Neural cell (in vitro differentiated cells): ENCODE measurements around the gene FBLN2. TPM values are rescaled to one million over a fixed set of nuclear protein-coding genes. Genes with fewer than 3 reads are reported as not detected.

ENCODE experiments used
- H2AFZ ChIP-seq: fragments of 200-600, 300-800 bp; sonication (generic), shearing (Covaris generic); 2 replicates; pipeline ENCODE4 v1.6.0; 2014; ENCODE audit warnings: low read depth, mild to moderate bottlenecking, antibody characterized with exemption, low read length, moderate library complexity
- H3F3A ChIP-seq: fragments of 200-600 bp; shearing (Covaris generic); 2 replicates; pipeline ENCODE4 v1.6.1; 2016; ENCODE audit warnings: mild to moderate bottlenecking, moderate library complexity, mixed read lengths, antibody characterized with exemption, low read length; ENCODE audit not compliant: insufficient read depth, poor library complexity, severe bottlenecking
- H3K27ac ChIP-seq: fragments of 200-600, 300-800 bp; sonication (generic), shearing (Covaris generic); 2 replicates; pipeline ENCODE4 v1.5.1; 2014; ENCODE audit warnings: mild to moderate bottlenecking, low read length, moderate library complexity
- H3K27me3 ChIP-seq: fragments of 300-800, 200-600 bp; sonication (generic), shearing (Covaris generic); 2 replicates; pipeline ENCODE4 v1.6.0; 2014; ENCODE audit warnings: mild to moderate bottlenecking, low read depth, low read length, moderate library complexity; ENCODE audit not compliant: insufficient read depth
- H3K36me3 ChIP-seq: fragments of 300-800, 200-600 bp; sonication (generic), shearing (Covaris generic); 2 replicates; pipeline ENCODE4 v1.5.1; 2014; ENCODE audit warnings: mild to moderate bottlenecking, antibody characterized with exemption, low read length, moderate library complexity; ENCODE audit not compliant: insufficient read depth
- H3K4me2 ChIP-seq: fragments of 300-800, 200-600 bp; sonication (generic), shearing (Covaris generic); 2 replicates; pipeline ENCODE4 v1.6.0; 2014; ENCODE audit warnings: mild to moderate bottlenecking, low read length
- H3K4me3 ChIP-seq: fragments of 300-800, 200-600 bp; sonication (generic), shearing (Covaris generic); 2 replicates; pipeline ENCODE4 v1.5.1; 2014; ENCODE audit warnings: mild to moderate bottlenecking, low read length, moderate library complexity
- H3K79me2 ChIP-seq: fragments of 200-600 bp; shearing (Covaris generic); replicated peaks from 2 replicates; pipeline ENCODE4 v1.6.0; 2014; ENCODE audit warnings: mild to moderate bottlenecking, low read length, moderate library complexity; ENCODE audit not compliant: insufficient read depth
- H3K9ac ChIP-seq: fragments of 300-800, 200-600 bp; sonication (generic), shearing (Covaris generic); 2 replicates; pipeline ENCODE4 v1.6.1; 2016; ENCODE audit warnings: mild to moderate bottlenecking, low read length, mixed read lengths
- H3K9me2 ChIP-seq: fragments of 200-600 bp; shearing (Covaris generic); 2 replicates; pipeline ENCODE4 v1.6.1; 2016; ENCODE audit warnings: mild to moderate bottlenecking, low read length, mixed read lengths; ENCODE audit not compliant: insufficient read depth
- H3K9me3 ChIP-seq: fragments of 200-600, 300-800 bp; sonication (generic), shearing (Covaris generic); 2 replicates; pipeline ENCODE4 v1.6.1; 2016; ENCODE audit warnings: mild to moderate bottlenecking, mixed run types, low read length, moderate library complexity, mixed read lengths
- H4K20me1 ChIP-seq: fragments of 200-600 bp; shearing (Covaris generic); 2 replicates; pipeline ENCODE4 v1.6.1; 2016; ENCODE audit warnings: mild to moderate bottlenecking, mixed run types; ENCODE audit not compliant: insufficient read depth
- EP300 ChIP-seq: fragments of 450-650 bp; conservative IDR thresholded peaks from 2 replicates; pipeline ENCODE4 v1.6.1; 2014; ENCODE audit warnings: antibody characterized with exemption, mild to moderate bottlenecking, moderate library complexity; ENCODE audit not compliant: poor library complexity, severe bottlenecking
- EZH2 ChIP-seq: fragments of 200-600, 300-800 bp; shearing (Covaris generic), sonication (generic); IDR thresholded peaks from 2 replicates; pipeline ENCODE4 v1.6.1; 2014; ENCODE audit warnings: antibody characterized with exemption, low read length, borderline replicate concordance, mild to moderate bottlenecking; ENCODE audit not compliant: insufficient read depth, poor library complexity, severe bottlenecking
- MXI1 ChIP-seq: fragments of 450-650 bp; conservative IDR thresholded peaks from 2 replicates; pipeline ENCODE4 v1.6.1; 2014; ENCODE audit warnings: antibody characterized with exemption, mild to moderate bottlenecking; ENCODE audit not compliant: poor library complexity, severe bottlenecking
- POLR2AphosphoS5 ChIP-seq: IDR thresholded peaks from 2 replicates; pipeline ENCODE4 v1.6.1; 2012
- RAD21 ChIP-seq: fragments of 450-650 bp; conservative IDR thresholded peaks from 2 replicates; pipeline ENCODE4 v1.6.1; 2014; ENCODE audit warnings: antibody characterized with exemption, mild to moderate bottlenecking, moderate library complexity
- SMC3 ChIP-seq: fragments of 450-650 bp; conservative IDR thresholded peaks from 2 replicates; pipeline ENCODE4 v1.6.1; 2014; ENCODE audit warnings: antibody characterized with exemption, mild to moderate bottlenecking, moderate library complexity; ENCODE audit not compliant: poor library complexity
- TAF1 ChIP-seq: IDR thresholded peaks from 2 replicates; pipeline ENCODE4 v1.6.1; 2012; ENCODE audit warnings: low read depth
- polyA plus RNA-seq: library from polyadenylated mRNA; depleted of rRNA; stranded (reverse); fragments of >200 nt; gene quantifications from 2 replicates; pipeline ENCODE4 v1.2.3, GENCODE V29; 2014
- TF ChIP-seq, protein P1 (sequence below): IDR thresholded peaks from 2 replicates; pipeline ENCODE4 v1.6.1; 2012; ENCODE audit warnings: borderline replicate concordance
- TF ChIP-seq, protein P2 (sequence below): fragments of 450-650 bp; IDR thresholded peaks from 2 replicates; pipeline ENCODE4 v1.5.1; 2014; ENCODE audit warnings: antibody characterized with exemption, mild to moderate bottlenecking, moderate library complexity; ENCODE audit not compliant: poor library complexity, severe bottlenecking

The FBLN2 gene
- polyA plus RNA-seq, 1 donor from 2014 or later = 0.37 TPM

DNA sequence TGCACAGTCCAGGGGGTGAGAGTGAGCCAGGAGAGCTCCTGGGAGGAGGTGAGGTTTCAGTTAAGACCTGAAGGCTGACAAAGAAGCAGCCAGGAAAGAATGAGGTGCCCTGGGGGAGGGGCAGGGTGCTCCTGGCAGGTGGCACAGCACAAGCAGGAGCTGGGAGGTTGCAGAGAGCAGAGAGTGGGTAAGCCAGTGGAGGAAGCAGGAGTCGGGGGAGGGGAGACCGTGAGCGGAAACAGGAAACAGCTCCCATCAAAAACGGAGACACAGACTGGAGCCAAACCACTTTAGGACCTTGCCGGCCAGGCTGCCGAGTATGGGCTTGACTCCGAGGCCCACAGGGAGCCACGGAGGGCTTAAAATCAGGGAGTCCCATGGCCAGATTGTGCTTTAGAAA is 12.1 kb upstream of the FBLN2 start:
- no peak overlapping the region for H3K4me3 ChIP-seq
- no peaks in the 10 kb centered on the region for H3K9me2 ChIP-seq
- no peak overlapping the region for H3K4me2 ChIP-seq
- H3F3A ChIP-seq = no peaks in the 10 kb centered on the region
- H3K27me3 ChIP-seq = no peaks in the 10 kb centered on the region
- no peak overlapping the region for H3K9ac ChIP-seq
- no peaks in the 10 kb centered on the region for H4K20me1 ChIP-seq
- H3K27ac ChIP-seq = no peak overlapping the region
- H3K79me2 ChIP-seq = no peaks in the 10 kb centered on the region
- no peaks in the 10 kb centered on the region for H3K36me3 ChIP-seq
- no peaks in the 10 kb centered on the region for H3K9me3 ChIP-seq
- H2AFZ ChIP-seq = no peak overlapping the region
- TF ChIP-seq, protein P1, sequence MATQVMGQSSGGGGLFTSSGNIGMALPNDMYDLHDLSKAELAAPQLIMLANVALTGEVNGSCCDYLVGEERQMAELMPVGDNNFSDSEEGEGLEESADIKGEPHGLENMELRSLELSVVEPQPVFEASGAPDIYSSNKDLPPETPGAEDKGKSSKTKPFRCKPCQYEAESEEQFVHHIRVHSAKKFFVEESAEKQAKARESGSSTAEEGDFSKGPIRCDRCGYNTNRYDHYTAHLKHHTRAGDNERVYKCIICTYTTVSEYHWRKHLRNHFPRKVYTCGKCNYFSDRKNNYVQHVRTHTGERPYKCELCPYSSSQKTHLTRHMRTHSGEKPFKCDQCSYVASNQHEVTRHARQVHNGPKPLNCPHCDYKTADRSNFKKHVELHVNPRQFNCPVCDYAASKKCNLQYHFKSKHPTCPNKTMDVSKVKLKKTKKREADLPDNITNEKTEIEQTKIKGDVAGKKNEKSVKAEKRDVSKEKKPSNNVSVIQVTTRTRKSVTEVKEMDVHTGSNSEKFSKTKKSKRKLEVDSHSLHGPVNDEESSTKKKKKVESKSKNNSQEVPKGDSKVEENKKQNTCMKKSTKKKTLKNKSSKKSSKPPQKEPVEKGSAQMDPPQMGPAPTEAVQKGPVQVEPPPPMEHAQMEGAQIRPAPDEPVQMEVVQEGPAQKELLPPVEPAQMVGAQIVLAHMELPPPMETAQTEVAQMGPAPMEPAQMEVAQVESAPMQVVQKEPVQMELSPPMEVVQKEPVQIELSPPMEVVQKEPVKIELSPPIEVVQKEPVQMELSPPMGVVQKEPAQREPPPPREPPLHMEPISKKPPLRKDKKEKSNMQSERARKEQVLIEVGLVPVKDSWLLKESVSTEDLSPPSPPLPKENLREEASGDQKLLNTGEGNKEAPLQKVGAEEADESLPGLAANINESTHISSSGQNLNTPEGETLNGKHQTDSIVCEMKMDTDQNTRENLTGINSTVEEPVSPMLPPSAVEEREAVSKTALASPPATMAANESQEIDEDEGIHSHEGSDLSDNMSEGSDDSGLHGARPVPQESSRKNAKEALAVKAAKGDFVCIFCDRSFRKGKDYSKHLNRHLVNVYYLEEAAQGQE = no peak
- TF ChIP-seq, protein P2, sequence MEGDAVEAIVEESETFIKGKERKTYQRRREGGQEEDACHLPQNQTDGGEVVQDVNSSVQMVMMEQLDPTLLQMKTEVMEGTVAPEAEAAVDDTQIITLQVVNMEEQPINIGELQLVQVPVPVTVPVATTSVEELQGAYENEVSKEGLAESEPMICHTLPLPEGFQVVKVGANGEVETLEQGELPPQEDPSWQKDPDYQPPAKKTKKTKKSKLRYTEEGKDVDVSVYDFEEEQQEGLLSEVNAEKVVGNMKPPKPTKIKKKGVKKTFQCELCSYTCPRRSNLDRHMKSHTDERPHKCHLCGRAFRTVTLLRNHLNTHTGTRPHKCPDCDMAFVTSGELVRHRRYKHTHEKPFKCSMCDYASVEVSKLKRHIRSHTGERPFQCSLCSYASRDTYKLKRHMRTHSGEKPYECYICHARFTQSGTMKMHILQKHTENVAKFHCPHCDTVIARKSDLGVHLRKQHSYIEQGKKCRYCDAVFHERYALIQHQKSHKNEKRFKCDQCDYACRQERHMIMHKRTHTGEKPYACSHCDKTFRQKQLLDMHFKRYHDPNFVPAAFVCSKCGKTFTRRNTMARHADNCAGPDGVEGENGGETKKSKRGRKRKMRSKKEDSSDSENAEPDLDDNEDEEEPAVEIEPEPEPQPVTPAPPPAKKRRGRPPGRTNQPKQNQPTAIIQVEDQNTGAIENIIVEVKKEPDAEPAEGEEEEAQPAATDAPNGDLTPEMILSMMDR = no peak
- TF ChIP-seq MXI1 = no peak
- TF ChIP-seq EZH2 = no peak
- no peak for TF ChIP-seq POLR2AphosphoS5

DNA sequence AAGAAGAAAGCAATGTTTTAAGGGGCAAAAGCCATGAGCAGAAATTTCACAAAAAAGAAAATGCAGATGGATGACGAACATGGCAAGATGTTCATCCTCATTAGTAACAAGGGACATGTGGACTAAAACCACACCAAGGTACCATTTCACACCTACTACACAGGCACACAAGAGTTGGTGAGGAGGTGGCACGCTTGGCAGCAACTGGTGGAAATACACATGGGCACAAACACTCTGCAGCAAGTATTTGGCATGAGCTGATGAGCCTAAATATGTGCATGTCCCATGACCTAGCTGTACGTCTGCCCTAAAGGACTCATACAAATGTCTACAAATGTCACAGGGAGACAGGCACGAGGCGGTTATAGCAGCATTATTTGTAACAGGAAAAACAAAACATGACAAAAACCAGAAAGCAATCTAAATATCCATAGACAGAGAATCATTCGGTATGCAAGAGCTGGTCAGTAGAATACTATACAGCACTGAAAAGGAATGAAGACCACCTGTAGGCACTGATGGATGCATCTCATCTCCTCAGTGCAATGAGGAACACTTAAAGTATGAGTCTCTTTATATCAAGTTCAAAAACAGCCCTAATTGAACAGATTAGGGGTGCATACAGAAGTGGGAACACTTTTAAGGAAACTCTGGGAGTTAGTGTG is 11.5 kb upstream of the FBLN2 start:
- Histone ChIP-seq H4K20me1 (no peaks in the 10 kb centered on the region), H3K9me3 (no peaks in the 10 kb centered on the region), H3K4me2 (no peak overlapping the region), H3K9ac (no peak overlapping the region), H3K27ac (no peak overlapping the region), H3F3A (no peaks in the 10 kb centered on the region), H2AFZ (no peak overlapping the region), H3K27me3 (no peaks in the 10 kb centered on the region), H3K4me3 (no peak overlapping the region), H3K9me2 (no peaks in the 10 kb centered on the region), H3K79me2 (no peaks in the 10 kb centered on the region), H3K36me3 (no peaks in the 10 kb centered on the region)
- no peak for TF ChIP-seq RAD21
- TF ChIP-seq EZH2 = no peak
- no peak for TF ChIP-seq TAF1
- TF ChIP-seq, protein P2 = no peak
- no peak for TF ChIP-seq EP300
- TF ChIP-seq SMC3 = no peak
- TF ChIP-seq, protein P1 = no peak
- TF ChIP-seq POLR2AphosphoS5 = no peak
- TF ChIP-seq MXI1 = no peak
